A549 (cell line): ENCODE results near the gene ADK.

Source experiments
- JUNB ChIP-seq: fragments of >200 bp; sonication (Bioruptor Twin); formaldehyde crosslinking; IDR thresholded peaks from 2 replicates; pipeline ENCODE4 v1.6.1; 2016
- POLR2A ChIP-seq: IDR thresholded peaks from 2 replicates; pipeline ENCODE4 v1.6.1; 2012; ENCODE audit warnings: mild to moderate bottlenecking, low read length
- RAD21 ChIP-seq, 2 experiments: fragments of >200 bp in 1 of 2; sonication (Bioruptor Twin) in 1 of 2; formaldehyde crosslinking in 1 of 2; IDR thresholded peaks in 1 of 2; conservative IDR thresholded peaks in 1 of 2; 2 replicates in 1 of 2; 3 replicates in 1 of 2; pipeline ENCODE4 v1.6.1; 2012 to 2018; ENCODE audit warnings: inconsistent platforms in 1 of 2
- TP53 ChIP-seq: fragments of 250-450 bp; sonication (Bioruptor Pico); IDR thresholded peaks from 2 replicates; pipeline ENCODE4 v1.5.0; 2021; ENCODE audit warnings: mild to moderate bottlenecking, moderate library complexity

DNA sequence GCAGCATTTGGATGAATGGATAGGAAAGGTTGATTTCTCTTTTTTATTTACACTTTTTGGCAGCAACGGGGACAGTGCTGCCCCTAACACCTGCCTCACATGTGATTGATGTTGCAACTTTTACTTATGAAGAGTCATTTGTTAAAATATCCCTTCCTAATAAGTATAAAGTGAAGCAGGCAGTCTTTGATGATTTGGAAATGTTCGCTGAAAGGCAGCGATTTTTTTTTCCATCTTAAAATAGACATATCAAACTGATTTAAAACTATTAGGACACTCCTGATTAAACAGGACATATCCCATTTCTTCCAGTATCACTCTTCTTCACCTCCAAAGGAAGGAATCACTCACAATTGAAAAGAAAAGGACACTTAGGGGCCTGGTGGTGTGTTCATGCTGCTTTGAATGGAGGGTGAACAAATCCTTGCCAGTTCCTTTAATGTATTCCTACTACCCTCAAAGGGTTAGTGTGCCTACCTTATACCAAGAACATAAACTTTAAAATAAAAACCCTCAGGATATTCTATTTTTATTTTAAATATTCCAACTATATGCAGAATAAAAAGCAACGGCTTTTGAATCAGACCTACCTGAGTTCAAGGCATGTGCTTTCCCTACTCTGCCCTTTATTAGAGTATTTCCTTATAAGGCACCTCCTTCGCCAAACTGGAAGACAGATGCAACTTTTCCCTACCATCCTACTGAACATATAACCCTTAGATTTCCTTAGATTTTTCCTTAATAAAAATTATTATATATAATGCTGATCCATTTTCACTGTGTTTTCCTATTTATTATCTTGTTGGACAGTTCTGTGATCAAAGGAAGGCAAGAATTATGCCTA is 1.1 kb downstream of the ADK start:
- TF ChIP-seq JUNB (no peak), TP53 (no peak), RAD21 (conservative IDR thresholded peaks at IDR 0.05 in 1 of 2, IDR thresholded peaks at IDR 0.05 in 1 of 2) (no peak), POLR2A (no peak)
